HepG2 (cell line): ENCODE measurements around the gene MIEF2. TPM values are rescaled to one million over a fixed set of nuclear protein-coding genes. Genes with fewer than 3 reads are reported as not detected.
A peak's percentile ranks its signal among the peaks of the same experiment; 100 is the strongest.

Source experiments
- ATF1 ChIP-seq: IDR thresholded peaks from 2 replicates; pipeline ENCODE4 v1.6.1; 2016; ENCODE audit warnings: mild to moderate bottlenecking, control low read depth
- DMAP1 ChIP-seq: IDR thresholded peaks from 2 replicates; pipeline ENCODE4 v1.6.1; 2016
- FOXO4 ChIP-seq: sonication (generic); formaldehyde crosslinking; conservative IDR thresholded peaks from 2 replicates; pipeline ENCODE4 v1.8.1; 2023; ENCODE audit warnings: missing genetic modification reagents
- FOXP1 ChIP-seq, 2 experiments: fragments of 450-650 bp in 1 of 2; IDR thresholded peaks; 2 replicates each; pipeline ENCODE4 v1.6.1; 2017 to 2018; ENCODE audit warnings: antibody characterized with exemption in 1 of 2
- KAT8 ChIP-seq: IDR thresholded peaks from 2 replicates; pipeline ENCODE4 v1.6.1; 2016; ENCODE audit warnings: missing genetic modification reagents, missing compliant biosample characterization
- KLF16 ChIP-seq, 2 experiments: sonication (generic) in 1 of 2; formaldehyde crosslinking in 1 of 2; IDR thresholded peaks; 2 replicates each; pipeline versions ENCODE4 v1.6.1 to v1.8.0; 2016 to 2023; ENCODE audit warnings: missing genetic modification reagents in 2 of 2, missing compliant biosample characterization in 1 of 2
- KMT2A ChIP-seq: sonication (generic); formaldehyde crosslinking; IDR thresholded peaks from 2 replicates; pipeline ENCODE4 v1.4.0; 2020; ENCODE audit warnings: missing genetic modification reagents
- MNT ChIP-seq: fragments of 450-650 bp; IDR thresholded peaks from 2 replicates; pipeline ENCODE4 v1.6.1; 2016
- NONO ChIP-seq, 2 experiments: fragments of 450-650 bp in 1 of 2; sonication (generic) in 1 of 2; formaldehyde crosslinking in 1 of 2; IDR thresholded peaks in 1 of 2; conservative IDR thresholded peaks in 1 of 2; 2 replicates each; pipeline versions ENCODE4 v1.6.1 to v1.8.0; 2017 to 2022; ENCODE audit warnings: mild to moderate bottlenecking in 1 of 2, missing genetic modification reagents in 1 of 2, moderate library complexity in 1 of 2
- SMYD3 ChIP-seq: sonication (generic); formaldehyde crosslinking; IDR thresholded peaks from 2 replicates; pipeline ENCODE4 v1.8.1; 2023; ENCODE audit warnings: mild to moderate bottlenecking, missing genetic modification reagents
- SNAPC4 ChIP-seq: sonication (generic); formaldehyde crosslinking; IDR thresholded peaks from 2 replicates; pipeline ENCODE4 v1.4.0; 2020; ENCODE audit warnings: mild to moderate bottlenecking, missing genetic modification reagents
- SNAPC5 ChIP-seq: sonication (generic); formaldehyde crosslinking; IDR thresholded peaks from 2 replicates; pipeline ENCODE4 v1.8.1; 2023; ENCODE audit warnings: mild to moderate bottlenecking, missing genetic modification reagents, borderline replicate concordance
- SOX6 ChIP-seq, 2 experiments: fragments of 450-650 bp in 1 of 2; sonication (generic) in 1 of 2; formaldehyde crosslinking in 1 of 2; IDR thresholded peaks; 2 replicates each; pipeline versions ENCODE4 v1.4.0 to v1.6.1; 2017 to 2020; ENCODE audit warnings: antibody characterized with exemption in 1 of 2, mild to moderate bottlenecking in 1 of 2, missing genetic modification reagents in 1 of 2
- ZBTB42 ChIP-seq: sonication (generic); formaldehyde crosslinking; IDR thresholded peaks from 2 replicates; pipeline ENCODE4 v1.5.0; 2020; ENCODE audit warnings: mild to moderate bottlenecking, missing genetic modification reagents
- ZNF572 ChIP-seq: sonication (generic); formaldehyde crosslinking; IDR thresholded peaks from 2 replicates; pipeline ENCODE4 v1.5.1; 2020; ENCODE audit warnings: mild to moderate bottlenecking, missing genetic modification reagents
- polyA plus RNA-seq, 8 experiments: library from polyadenylated mRNA; depleted of rRNA in 3 of 8; stranded (reverse) in 7 of 8; unstranded in 1 of 8; fragments of >200 nt; fragmentation: Illumina TruSeq in 4 of 8; extraction: Trizol in 4 of 8; gene quantifications; 2 replicates each; pipeline versions ENCODE4 v1.2.1 to v1.2.3, GENCODE V29; 2011 to 2016; ENCODE audit warnings: low read depth in 4 of 8, missing spikeins in 1 of 8, mixed read lengths in 1 of 8; ENCODE audit not compliant: insufficient read depth in 1 of 8
- total RNA-seq, 5 experiments: library from RNA; depleted of rRNA; stranded (reverse); fragments of >200 nt; fragmentation: Illumina TruSeq; extraction: Trizol; gene quantifications; 2 replicates each; pipeline ENCODE4 v1.2.3, GENCODE V29; 2016; ENCODE audit warnings: low read depth in 1 of 5

Gene MIEF2
- total and polyA plus RNA-seq, 2 of the 13 experiments (the other 11 are each of a cell fraction or from before 2014, with no cell fraction given) = 6.0 to 8.0 TPM

GRCh38 chr17:18314731-18315561 is 54.5 kb downstream of the MIEF2 start, which contains the start of the genes SMCR8 and TOP3A (continued):
- no peak for TF ChIP-seq SNAPC5 (CRISPR knock-in tag)
- TF ChIP-seq KMT2A (CRISPR knock-in tag) = peak; percentile 85; the same call in 1 of the 2 replicates
- TF ChIP-seq ATF1 (CRISPR knock-in tag) = peak; percentile 85
- 0 out of 2 replicates have a peak, but pooled peaks have one; percentile 11 for TF ChIP-seq ZBTB42
- peak; percentile 98 for TF ChIP-seq KAT8 (CRISPR knock-in tag)
- TF ChIP-seq SNAPC4 = peak; percentile 79; the same call in 1 of the 2 replicates
- no peak for TF ChIP-seq SMYD3 (CRISPR knock-in tag)
- TF ChIP-seq FOXO4 (CRISPR knock-in tag) = 0 out of 2 replicates have a peak, but pooled peaks have one; percentile 85
- no peak for TF ChIP-seq NONO (IDR thresholded peaks at IDR 0.05)
- peak; percentile 57; the same call in 1 of the 2 replicates for TF ChIP-seq NONO (CRISPR knock-in tag; conservative IDR thresholded peaks at IDR 0.05)
- peak; percentile 57 to 79; a peak in 1 of 4 replicates for TF ChIP-seq KLF16 (CRISPR knock-in tag; IDR thresholded peaks at IDR 0.05)
- TF ChIP-seq DMAP1 (CRISPR knock-in tag) = peak; percentile 81; the same call in 1 of the 2 replicates
- TF ChIP-seq ZNF572 (CRISPR knock-in tag) = 0 out of 2 replicates have a peak, but pooled peaks have one; percentile 69
- no peak for TF ChIP-seq SOX6 (IDR thresholded peaks at IDR 0.05)
- 0 out of 2 replicates have a peak, but pooled peaks have one; percentile 9 for TF ChIP-seq SOX6 (CRISPR knock-in tag; IDR thresholded peaks at IDR 0.05)
- peak; percentile 72 for TF ChIP-seq MNT
- no peak for TF ChIP-seq FOXP1 (IDR thresholded peaks at IDR 0.05)
- TF ChIP-seq FOXP1 (CRISPR knock-in tag; IDR thresholded peaks at IDR 0.05) = no peak
